ENCODE measurements around the gene LGALS3BP.
A peak's percentile ranks its signal among the peaks of the same experiment; 100 is the strongest.

Gene LGALS3BP

DNA sequence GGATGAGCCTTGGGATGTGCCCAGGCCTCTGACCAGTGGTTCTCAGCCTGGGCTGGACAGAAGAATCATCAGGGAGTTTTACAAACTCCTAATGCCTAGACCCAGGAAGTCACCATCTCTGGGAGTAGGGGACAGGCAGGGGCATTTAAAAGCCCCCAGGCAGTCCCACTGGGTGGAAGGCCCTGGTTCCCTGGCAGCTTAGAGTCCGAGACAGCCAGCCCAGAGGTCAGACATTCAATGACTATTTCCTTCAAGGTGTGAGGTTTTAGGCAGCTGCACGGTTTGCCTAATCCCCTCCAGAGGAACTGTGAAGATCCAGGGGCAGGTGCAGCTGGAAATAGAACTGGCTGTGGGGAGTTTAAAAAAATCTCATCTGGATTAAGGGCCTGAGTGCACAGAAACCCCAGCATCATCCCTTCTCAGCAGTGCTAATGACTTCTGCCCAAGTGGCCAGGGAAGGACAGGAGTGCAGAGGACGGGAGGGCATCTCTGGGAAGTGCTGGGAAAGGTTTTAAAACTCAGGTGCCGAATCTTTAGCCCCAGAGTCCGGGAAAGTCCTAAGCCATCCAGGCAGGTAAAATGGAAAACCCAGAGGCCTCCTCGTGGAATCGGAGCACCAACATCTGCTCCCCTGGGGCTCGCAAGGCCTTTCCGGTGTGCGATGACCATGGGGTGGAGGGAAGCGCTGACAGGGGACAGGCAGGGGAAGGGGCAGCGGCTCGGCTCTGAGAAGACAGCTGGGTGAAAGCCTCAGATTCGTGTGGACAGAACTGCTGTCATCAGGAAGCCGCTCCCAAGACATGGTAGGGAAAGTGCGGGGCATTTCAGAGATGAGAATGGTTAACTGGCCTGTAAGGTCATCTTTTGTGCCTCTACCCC lies 1.5 kb upstream of the LGALS3BP start:
- DNase-seq, result no peak

DNA sequence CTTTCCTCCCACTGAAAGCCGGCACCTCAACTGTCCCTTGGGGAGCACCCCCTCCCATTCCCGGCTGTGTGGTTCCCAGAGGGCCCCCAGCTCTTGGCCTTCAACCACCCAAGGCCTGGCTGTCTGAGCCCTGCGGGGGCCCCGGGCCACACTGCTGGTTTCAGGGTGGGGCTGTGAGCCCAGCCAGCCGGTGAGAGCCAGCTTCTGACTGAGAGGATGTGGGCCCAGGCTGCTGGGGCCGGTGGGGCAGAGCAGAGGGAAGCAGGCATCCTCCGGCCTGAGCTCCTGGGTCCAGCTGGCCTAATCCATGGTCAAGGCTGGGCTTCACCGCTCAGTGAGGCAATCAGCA lies 875 bp upstream of the LGALS3BP start:
- DNase-seq, result no peak

DNA sequence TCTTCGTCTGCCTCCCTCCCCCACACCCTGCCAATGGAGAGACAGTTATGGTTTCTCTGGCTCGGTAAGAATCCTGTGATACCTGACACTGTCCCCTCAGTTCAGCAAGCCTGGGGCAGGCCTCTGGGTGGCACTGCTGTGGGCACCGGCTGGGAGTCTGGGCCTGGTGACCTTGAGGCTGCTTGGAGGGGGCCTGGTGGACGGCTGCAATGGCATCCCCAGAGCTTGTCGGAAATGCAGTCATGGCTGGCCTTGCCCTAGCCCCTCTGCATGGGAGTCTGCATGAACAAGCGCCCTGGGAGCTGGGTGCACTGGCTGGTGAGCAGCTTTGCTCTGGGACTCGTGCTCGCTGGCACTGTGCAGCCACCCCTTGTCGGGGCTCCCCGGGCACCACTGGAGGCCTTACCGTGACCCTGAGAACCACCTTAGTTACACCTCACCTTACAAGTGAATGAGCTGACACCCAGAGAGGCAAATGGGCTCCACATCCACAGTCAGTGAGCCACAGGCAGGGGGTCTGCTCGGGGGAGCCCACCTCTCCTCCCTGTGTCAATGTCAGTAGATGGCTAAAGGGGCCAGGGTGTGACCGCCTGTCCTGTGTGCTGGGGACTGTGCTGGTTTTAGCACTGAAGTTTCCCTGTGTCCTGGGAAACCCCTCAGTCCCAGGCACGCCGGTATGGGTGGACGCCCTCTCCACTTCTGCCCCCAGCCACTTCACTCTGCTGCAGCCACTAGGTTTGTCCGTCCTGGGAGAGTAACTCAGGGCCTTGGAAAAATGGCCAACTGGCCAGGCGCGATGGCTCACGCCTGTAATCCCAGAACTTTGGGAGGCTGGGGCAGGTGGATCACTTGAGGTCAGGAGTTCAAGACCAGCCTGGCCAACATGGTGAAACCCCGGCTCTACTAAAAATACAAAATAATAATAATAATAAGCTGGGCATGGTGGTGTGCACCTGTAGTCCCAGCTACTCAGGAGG lies 1.4 kb downstream of the LGALS3BP start:
- no peak for DNase-seq

- no peak for DNase-seq
Observed at GRCh38 chr17:78977681-78977943, 2.1 kb downstream of the LGALS3BP start.

GRCh38 chr17:78976907-78977680 lies 2.6 kb downstream of the LGALS3BP start:
- no peak for DNase-seq

- DNase-seq, result no peak
Observed at GRCh38 chr17:78974635-78975591, 4.8 kb downstream of the LGALS3BP start.

DNA sequence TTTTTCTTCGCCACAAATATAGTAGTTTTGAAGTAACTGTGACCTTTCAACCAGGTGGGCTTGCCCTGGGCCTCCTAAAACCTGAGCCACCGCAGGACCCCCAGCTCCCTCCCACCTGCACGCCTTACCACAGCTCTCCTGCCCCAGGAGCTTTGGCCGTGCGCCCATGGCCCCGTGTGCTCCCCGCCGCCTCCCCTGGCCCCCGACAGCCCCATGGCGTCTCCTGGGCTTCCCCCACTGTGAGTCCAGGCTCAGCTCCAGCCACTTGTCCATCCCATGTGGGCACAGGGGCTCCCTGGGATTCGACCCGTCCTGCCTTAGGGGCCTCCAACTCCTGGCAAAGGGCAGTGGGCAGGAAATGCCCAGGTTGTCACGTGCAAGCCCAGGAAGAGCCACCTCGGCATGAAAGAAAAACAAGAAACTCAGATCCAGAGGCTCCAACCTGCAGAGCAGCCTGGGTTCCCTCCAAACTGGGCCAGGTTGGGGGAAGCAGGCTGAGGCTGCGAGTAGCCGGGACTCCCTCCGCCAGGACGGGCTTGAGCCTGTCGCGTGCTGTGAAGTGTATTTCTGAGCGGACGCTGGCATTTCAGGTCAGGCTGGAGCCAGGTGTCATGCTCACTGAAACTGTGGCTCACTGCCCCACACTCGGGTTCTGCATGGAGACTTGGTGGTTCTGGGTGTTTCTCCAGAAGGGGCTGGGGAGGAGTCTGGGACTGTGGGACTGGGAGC lies 5.8 kb downstream of the LGALS3BP start:
- no peak for DNase-seq

GRCh38 chr17:78973196-78973595 lies 6.5 kb downstream of the LGALS3BP start:
- no peak for DNase-seq

DNA sequence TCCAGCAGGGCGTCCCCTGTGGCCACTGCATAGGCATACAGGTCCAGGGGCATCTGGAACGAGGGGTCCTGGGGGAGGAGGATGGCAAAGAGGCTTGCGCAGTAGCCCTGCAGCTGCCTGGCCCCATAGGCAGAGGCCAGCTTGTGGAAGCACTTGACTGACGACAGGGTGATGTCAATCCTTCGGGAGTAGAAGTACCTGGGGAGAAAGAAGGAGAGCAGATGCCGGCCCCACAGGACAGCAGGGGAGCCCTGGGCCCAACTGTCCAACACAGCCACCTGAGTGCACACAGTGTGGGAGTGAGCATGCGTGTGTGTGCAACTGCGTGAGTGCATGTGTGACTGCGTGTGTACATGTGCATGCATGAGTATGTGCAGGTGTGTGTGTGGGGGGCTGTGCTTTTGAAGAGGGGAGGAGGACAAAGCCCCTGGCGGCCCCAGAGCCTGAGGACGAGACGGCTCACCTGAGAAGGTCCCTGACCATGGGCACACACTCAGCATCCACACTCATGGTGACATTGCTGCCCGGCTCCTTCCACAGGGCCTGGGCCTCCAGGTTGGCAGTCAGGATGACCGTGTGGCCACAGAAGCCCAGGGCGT lies 7.1 kb downstream of the LGALS3BP start:
- no peak for DNase-seq

GRCh38 chr17:78971756-78972506 lies 7.8 kb downstream of the LGALS3BP start:
- no peak for DNase-seq

GRCh38 chr17:78970834-78971755 lies 8.6 kb downstream of the LGALS3BP start:
- peak; percentile 71 for DNase-seq

- DNase-seq, result no peak
Observed at GRCh38 chr17:78969865-78970264, 9.9 kb downstream of the LGALS3BP start.

- DNase-seq, result no peak
Observed at GRCh38 chr17:78967782-78968362, 11.9 kb downstream of the LGALS3BP start.

DNA sequence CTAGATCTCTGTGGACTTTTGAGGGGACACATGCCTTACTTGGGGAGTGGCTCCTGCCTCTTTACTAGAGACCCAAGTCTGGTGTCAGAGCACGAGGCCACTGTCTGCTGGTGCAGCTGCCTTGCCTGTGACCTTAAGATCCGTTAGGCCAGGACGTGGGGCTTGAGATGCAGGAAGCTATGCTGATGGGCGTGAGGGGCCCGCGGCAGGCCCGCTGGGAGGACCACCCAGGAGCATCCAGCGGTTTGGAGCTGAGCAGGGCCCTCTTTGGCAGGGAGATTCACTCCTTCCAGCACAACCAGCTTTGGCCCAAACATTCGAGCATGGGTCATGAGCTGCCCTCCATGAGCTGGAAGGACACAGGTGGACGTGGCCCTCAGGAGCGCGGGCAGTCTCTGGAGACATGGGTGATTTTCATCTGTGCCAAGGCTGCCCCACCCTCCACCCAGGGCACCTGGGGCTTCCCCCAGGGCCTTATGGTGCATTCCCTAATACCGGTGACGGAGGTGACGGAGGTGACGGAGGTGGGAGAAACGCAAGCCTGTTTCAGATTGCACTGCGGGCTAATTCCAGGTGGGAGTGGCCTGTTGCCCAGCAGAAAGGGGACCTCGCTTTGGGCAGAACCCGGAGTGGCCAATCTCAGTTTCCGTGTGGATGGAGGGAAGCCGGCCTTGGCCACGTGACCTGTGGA lies 12.7 kb downstream of the LGALS3BP start:
- no peak for DNase-seq

- DNase-seq, result no peak
Observed at GRCh38 chr17:78966123-78966813, 13.5 kb downstream of the LGALS3BP start.

- DNase-seq, result no peak
Observed at GRCh38 chr17:78965491-78965924, 14.2 kb downstream of the LGALS3BP start.

DNA sequence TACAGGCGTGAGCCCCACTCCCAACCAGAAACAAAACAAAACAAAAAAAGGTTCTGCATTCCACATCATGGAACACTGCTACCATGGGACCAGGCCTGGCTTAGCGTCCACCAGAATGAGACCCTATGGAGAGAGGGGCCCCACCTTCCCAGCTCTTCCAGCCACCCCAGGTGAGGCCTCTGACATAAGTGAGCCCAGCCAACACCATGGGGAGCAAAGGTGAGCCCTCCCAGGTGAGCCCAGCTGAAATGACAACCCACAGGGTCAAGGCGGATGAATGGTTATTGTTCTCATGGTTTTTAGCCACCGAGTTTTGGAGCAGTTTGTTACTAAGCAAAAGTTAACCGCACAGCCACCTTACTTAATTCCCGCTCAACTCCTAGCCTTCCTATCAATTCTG lies 16.3 kb downstream of the LGALS3BP start:
- no peak for DNase-seq
